Endothelial cell of umbilical vein (primary cell): ENCODE measurements around the gene MRPL17. TPM values are rescaled to one million over a fixed set of nuclear protein-coding genes. Genes with fewer than 3 reads are reported as not detected.
"Not testable (repeated sequence)": the region's sequence is repeated elsewhere in the genome, so short reads cannot be mapped to it uniquely, and the experiment has no call there.

Source experiments
- BruUV-seq: library from RNA; stranded (reverse); fragments of 400-500 nt; replicated peaks from 2 replicates; lab custom pipeline; 2021; lab: Mats Ljungman, UMichigan
- CTCF ChIA-PET: fragments of 300-600, 350-600 bp; sonication (Branson Sonifier 250); formaldehyde crosslinking; loops from one replicate; lab custom pipeline; 2021; ENCODE audit warnings: antibody characterized with exemption, inconsistent platforms; lab: Charles Lee
- POLR2A ChIA-PET: fragments of 300-600, 350-600 bp; sonication (Branson Sonifier 250); formaldehyde crosslinking; loops from one replicate; lab custom pipeline; 2021; ENCODE audit warnings: antibody characterized with exemption, inconsistent platforms; lab: Charles Lee
- DNase-seq: peaks from one replicate; pipeline ENCODE4 v3.0.0-alpha.2; 2011; ENCODE audit warnings: low read depth, low spot score
- FAIRE-seq: peaks from 2 replicates; lab custom pipeline; 2011; peaks lifted over from hg19 to GRCh38; lab: Jason Lieb, UNC
- H2AFZ ChIP-seq: 2 replicates; pipeline ENCODE4 v1.6.0; 2012; ENCODE audit warnings: low read depth, low read length, control low read depth, inconsistent platforms
- H3K27ac ChIP-seq: 2 replicates; pipeline ENCODE4 v1.5.1; 2011; ENCODE audit warnings: low read depth, mild to moderate bottlenecking, control low read depth, low read length, moderate library complexity; ENCODE audit not compliant: insufficient read depth
- H3K27me3 ChIP-seq, 2 experiments: 2 replicates each; pipeline versions ENCODE4 v1.6.0 to v1.6.1; 2011; ENCODE audit warnings: low read length in 2 of 2, mixed read lengths in 1 of 2; ENCODE audit not compliant: control insufficient read depth in 2 of 2, insufficient read depth in 2 of 2
- H3K36me3 ChIP-seq, 2 experiments: 2 replicates in 1 of 2; 3 replicates in 1 of 2; pipeline ENCODE4 v1.5.1; 2011; ENCODE audit warnings: low read length in 2 of 2, mild to moderate bottlenecking in 1 of 2, moderate library complexity in 1 of 2; ENCODE audit not compliant: control insufficient read depth in 2 of 2, insufficient read depth in 2 of 2; ENCODE audit errors: extremely low read depth in 1 of 2
- H3K4me1 ChIP-seq: 3 replicates; pipeline ENCODE4 v1.5.1; 2011; ENCODE audit warnings: mild to moderate bottlenecking, low read length; ENCODE audit not compliant: control insufficient read depth, insufficient read depth; ENCODE audit errors: extremely low read depth
- H3K4me2 ChIP-seq: 2 replicates; pipeline ENCODE4 v1.6.1; 2011; ENCODE audit warnings: low read length, control low read depth, mixed read lengths; ENCODE audit not compliant: insufficient read depth
- H3K4me3 ChIP-seq, 3 experiments: fragments of 200-600 bp in 1 of 3; sonication (generic), shearing (Covaris generic) in 1 of 3; replicated peaks in 1 of 3; 2 replicates each; pipeline ENCODE4 v1.5.1; 2011 to 2016; ENCODE audit warnings: control low read depth in 3 of 3, low read length in 3 of 3, mild to moderate bottlenecking in 2 of 3, inconsistent platforms in 1 of 3, low read depth in 1 of 3, moderate library complexity in 1 of 3; ENCODE audit not compliant: insufficient read depth in 1 of 3
- H3K79me2 ChIP-seq: 2 replicates; pipeline ENCODE4 v1.6.0; 2012; ENCODE audit warnings: low read length, inconsistent platforms; ENCODE audit not compliant: control insufficient read depth, insufficient read depth
- H3K9ac ChIP-seq: replicated peaks from 2 replicates; pipeline ENCODE3; 2011; ENCODE audit warnings: low read length, control low read depth; ENCODE audit not compliant: insufficient read depth; ENCODE audit errors: extremely low read depth
- H3K9me1 ChIP-seq: replicated peaks from 3 replicates; pipeline ENCODE4 v1.6.0; 2011; ENCODE audit warnings: mild to moderate bottlenecking, low read length; ENCODE audit not compliant: control insufficient read depth, insufficient read depth; ENCODE audit errors: extremely low read depth
- H3K9me3 ChIP-seq: replicated peaks from 2 replicates; pipeline ENCODE4 v1.5.1; 2012; ENCODE audit warnings: low read length, inconsistent platforms; ENCODE audit not compliant: control insufficient read depth, insufficient read depth
- H4K20me1 ChIP-seq: replicated peaks from 2 replicates; pipeline ENCODE3; 2011; ENCODE audit warnings: mild to moderate bottlenecking, low read length; ENCODE audit not compliant: control insufficient read depth, insufficient read depth; ENCODE audit errors: extremely low read depth
- GATA2 ChIP-seq: IDR thresholded peaks from 2 replicates; pipeline ENCODE4 v1.7.0; 2011; ENCODE audit warnings: low read depth, mild to moderate bottlenecking, moderate library complexity, mixed read lengths, low read length; ENCODE audit not compliant: insufficient read length, insufficient read depth
- JUN ChIP-seq: IDR thresholded peaks from 2 replicates; pipeline ENCODE4 v1.6.1; 2011; ENCODE audit warnings: borderline replicate concordance, low read depth; ENCODE audit not compliant: insufficient read length, insufficient read depth
- POLR2A ChIP-seq: IDR thresholded peaks from 2 replicates; pipeline ENCODE4 v1.6.1; 2012; ENCODE audit warnings: low read depth, mild to moderate bottlenecking, control low read depth, low read length
- dilution Hi-C: fragments of 300-500 bp; cut with MboI; formaldehyde crosslinking; loops from one replicate; pipeline ENCODE4 v1.15.0; 2019; ENCODE audit warnings: low sequenced_read_pairs; ENCODE audit not compliant: extremely low pct_ligation_motif_present
- intact Hi-C: fragments of 100-400 bp; cut with micrococcal nuclease; formaldehyde crosslinking; loops from one replicate; pipeline ENCODE4 v1.10.0; 2022
- polyA plus RNA-seq, 4 experiments: library from polyadenylated mRNA; depleted of rRNA in 3 of 4; stranded (reverse) in 3 of 4; unstranded in 1 of 4; fragments of >200 nt; gene quantifications; 2 replicates each; pipeline versions ENCODE4 v1.2.1 to v1.2.3, GENCODE V29; 2011 to 2012; ENCODE audit warnings: missing spikeins in 1 of 4
- total RNA-seq: library from RNA; stranded (reverse); gene quantifications from 2 replicates; pipeline ENCODE4 v1.2.3, GENCODE V29; 2021
- TF ChIP-seq, protein P1 (sequence below), 2 donors: IDR thresholded peaks; 1 replicate in 1 of 2; 2 replicates in 1 of 2; pipeline ENCODE4 v1.5.1; 2011; ENCODE audit warnings: low read length in 2 of 2, mild to moderate bottlenecking in 2 of 2, moderate library complexity in 2 of 2, control low read depth in 1 of 2, inconsistent platforms in 1 of 2, low read depth in 1 of 2; ENCODE audit not compliant: insufficient read depth in 1 of 2; ENCODE audit errors: extremely low read depth in 1 of 2

MRPL17 gene
- total and polyA plus RNA-seq, 2 donors (not counting 3 experiments of a cell fraction or from before 2014, with no cell fraction given) = 67.6 to 87.2 TPM

DNA sequence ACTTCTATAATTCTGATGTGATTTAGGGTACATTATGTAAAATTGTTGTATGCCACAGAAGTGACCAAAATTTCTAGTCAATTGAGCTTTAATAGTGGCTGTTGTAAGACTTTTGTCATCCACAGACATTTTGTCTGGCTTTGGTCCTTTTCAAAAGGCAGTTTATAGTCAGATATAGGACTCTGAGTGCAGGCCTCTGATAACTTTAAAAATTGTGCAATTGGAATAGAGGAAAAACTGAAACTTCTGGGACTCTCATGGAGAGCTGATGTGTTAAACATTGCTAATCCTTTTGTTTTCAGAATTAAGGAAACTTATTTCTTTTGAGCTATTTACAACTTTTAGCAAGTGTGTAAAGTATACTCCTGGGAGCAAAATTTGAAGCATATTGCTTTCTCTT lies 9.0 kb upstream of the MRPL17 start:
- Histone ChIP-seq H3K9ac (no peak overlapping the region), H3K4me3 (no peak overlapping the region), H3K79me2 (no peaks in the 10 kb centered on the region), H3K9me1 (no peaks in the 10 kb centered on the region), H3K9me3 (no peaks in the 10 kb centered on the region), H3K36me3 (no peaks in the 10 kb centered on the region), H3K4me1 (peaks cover 31% of the 10 kb centered on the region), H3K27me3 (no peaks in the 10 kb centered on the region), H4K20me1 (no peaks in the 10 kb centered on the region), H2AFZ (no peak overlapping the region), H3K27ac (no peak overlapping the region), H3K4me2 (no peak overlapping the region)
- FAIRE-seq (no peak), DNase-seq (no peak)
- CTCF ChIA-PET = interaction anchor here (1.0 kb wide), 1 partner anchor 161 kb away, joined by 3 read pairs; no protein-coding TSS in a partner anchor
- POLR2A ChIA-PET = interaction anchor here (0.6 kb wide), 1 partner anchor 57 kb away, joined by 3 read pairs; no protein-coding TSS in a partner anchor
- intact Hi-C loops (no loop called here), dilution Hi-C loops (no loop called here)
- no peak for TF ChIP-seq POLR2A
- no peak for TF ChIP-seq GATA2
- no peak for TF ChIP-seq JUN
- TF ChIP-seq, protein P1, sequence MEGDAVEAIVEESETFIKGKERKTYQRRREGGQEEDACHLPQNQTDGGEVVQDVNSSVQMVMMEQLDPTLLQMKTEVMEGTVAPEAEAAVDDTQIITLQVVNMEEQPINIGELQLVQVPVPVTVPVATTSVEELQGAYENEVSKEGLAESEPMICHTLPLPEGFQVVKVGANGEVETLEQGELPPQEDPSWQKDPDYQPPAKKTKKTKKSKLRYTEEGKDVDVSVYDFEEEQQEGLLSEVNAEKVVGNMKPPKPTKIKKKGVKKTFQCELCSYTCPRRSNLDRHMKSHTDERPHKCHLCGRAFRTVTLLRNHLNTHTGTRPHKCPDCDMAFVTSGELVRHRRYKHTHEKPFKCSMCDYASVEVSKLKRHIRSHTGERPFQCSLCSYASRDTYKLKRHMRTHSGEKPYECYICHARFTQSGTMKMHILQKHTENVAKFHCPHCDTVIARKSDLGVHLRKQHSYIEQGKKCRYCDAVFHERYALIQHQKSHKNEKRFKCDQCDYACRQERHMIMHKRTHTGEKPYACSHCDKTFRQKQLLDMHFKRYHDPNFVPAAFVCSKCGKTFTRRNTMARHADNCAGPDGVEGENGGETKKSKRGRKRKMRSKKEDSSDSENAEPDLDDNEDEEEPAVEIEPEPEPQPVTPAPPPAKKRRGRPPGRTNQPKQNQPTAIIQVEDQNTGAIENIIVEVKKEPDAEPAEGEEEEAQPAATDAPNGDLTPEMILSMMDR (IDR thresholded peaks at IDR 0.05; ENCODE audit: extremely low read depth in 1 of 2, insufficient read depth in 1 of 2, low read depth in 1 of 2, low read length in 2 of 2) = no peak
- no TSS peak for BruUV-seq

- H3K4me2 ChIP-seq, CTCF ChIA-PET, H3K27me3 ChIP-seq, FAIRE-seq, BruUV-seq, H2AFZ ChIP-seq, H4K20me1 ChIP-seq, H3K79me2 ChIP-seq, H3K27ac ChIP-seq, H3K36me3 ChIP-seq, DNase-seq, H3K9ac ChIP-seq, H3K9me1 ChIP-seq, intact Hi-C loops, H3K9me3 ChIP-seq, H3K4me3 ChIP-seq, POLR2A ChIA-PET, dilution Hi-C loops: not testable (repeated sequence)
- H3K4me1 ChIP-seq = peaks cover 21% of the 10 kb centered on the region
These were observed 7.4 kb upstream of the MRPL17 start for GRCh38 chr11:6690431-6691132.
